Naive thymus-derived CD4-positive, alpha-beta T cell (primary cell): ENCODE results near the gene PCBP2. TPM values are rescaled to one million over a fixed set of nuclear protein-coding genes. Genes with fewer than 3 reads are reported as not detected.
A peak's percentile ranks its signal among the peaks of the same experiment; 100 is the strongest.
"Not testable (repeated sequence)": the region's sequence is repeated elsewhere in the genome, so short reads cannot be mapped to it uniquely, and the experiment has no call there.

Source experiments
- ATAC-seq: fragments of 150-1000 bp; cut with Tn5 transposase; 2 replicates; pipeline ENCODE4 v1.10.0; 2021; ENCODE audit warnings: mild to moderate bottlenecking, moderate library complexity
- CTCF ChIA-PET: fragments of 350-600 bp; sonication (Branson Sonifier 250); formaldehyde crosslinking; loops from one replicate; lab custom pipeline; 2021; ENCODE audit warnings: antibody characterized with exemption; lab: Charles Lee
- POLR2A ChIA-PET: fragments of 350-600 bp; sonication (Branson Sonifier 250); formaldehyde crosslinking; loops from one replicate; lab custom pipeline; 2021; ENCODE audit warnings: antibody characterized with exemption, inconsistent platforms; lab: Charles Lee
- DNase-seq, 9 donors: peaks; one replicate each; pipeline versions ENCODE4 v3.0.0 to v3.0.0-alpha.2; 2020 to 2022; ENCODE audit warnings: mixed read lengths in 1 of 9
- H3K27ac ChIP-seq: one replicate; pipeline ENCODE4 v1.7.0; 2013; ENCODE audit warnings: mild to moderate bottlenecking, low read depth, low read length, moderate library complexity
- H3K27me3 ChIP-seq, 2 donors: one replicate each; pipeline ENCODE4 v1.7.0; 2013; ENCODE audit warnings: low read length in 2 of 2, mild to moderate bottlenecking in 2 of 2, moderate library complexity in 2 of 2; ENCODE audit not compliant: control insufficient read depth in 2 of 2, insufficient read depth in 2 of 2
- H3K36me3 ChIP-seq, 3 experiments: 1 replicate in 2 of 3; 2 replicates in 1 of 3; pipeline ENCODE4 v1.7.0; 2013; ENCODE audit warnings: low read length in 3 of 3, mild to moderate bottlenecking in 3 of 3, moderate library complexity in 1 of 3; ENCODE audit not compliant: insufficient read depth in 3 of 3, control insufficient read depth in 2 of 3
- H3K4me1 ChIP-seq, 2 donors: one replicate each; pipeline ENCODE4 v1.7.0; 2013; ENCODE audit warnings: low read length in 2 of 2, mild to moderate bottlenecking in 2 of 2, moderate library complexity in 1 of 2; ENCODE audit not compliant: control insufficient read depth in 2 of 2, insufficient read depth in 2 of 2
- H3K4me3 ChIP-seq: 2 replicates; pipeline ENCODE4 v1.7.0; 2013; ENCODE audit warnings: mild to moderate bottlenecking, low read length
- H3K9me3 ChIP-seq, 3 experiments: 1 replicate in 2 of 3; 2 replicates in 1 of 3; pipeline ENCODE4 v1.7.0; 2013; ENCODE audit warnings: low read length in 3 of 3; ENCODE audit not compliant: control insufficient read depth in 2 of 3
- H3K27ac Mint-ChIP-seq, 9 donors: one replicate each; pipeline ENCODE4 v1.8.0; 2020 to 2022; ENCODE audit warnings: mixed read lengths in 9 of 9, mild to moderate bottlenecking in 8 of 9, moderate library complexity in 5 of 9, inconsistent platforms in 2 of 9
- H3K27me3 Mint-ChIP-seq, 5 donors: one replicate each; pipeline ENCODE4 v1.8.0; 2021 to 2022; ENCODE audit warnings: mixed read lengths in 5 of 5, mild to moderate bottlenecking in 1 of 5
- H3K36me3 Mint-ChIP-seq, 5 donors: one replicate each; pipeline ENCODE4 v1.8.0; 2020 to 2022; ENCODE audit warnings: mixed read lengths in 5 of 5, mild to moderate bottlenecking in 3 of 5, inconsistent platforms in 1 of 5
- H3K4me1 Mint-ChIP-seq, 7 donors: one replicate each; pipeline ENCODE4 v1.8.0; 2020 to 2022; ENCODE audit warnings: mixed read lengths in 7 of 7, mild to moderate bottlenecking in 3 of 7, inconsistent platforms in 1 of 7
- H3K4me3 Mint-ChIP-seq, 10 donors: one replicate each; pipeline ENCODE4 v1.8.0; 2020 to 2022; ENCODE audit warnings: mild to moderate bottlenecking in 10 of 10, mixed read lengths in 10 of 10, moderate library complexity in 6 of 10, inconsistent platforms in 2 of 10
- H3K9me3 Mint-ChIP-seq, 11 donors: one replicate each; pipeline ENCODE4 v1.8.0; 2020 to 2022; ENCODE audit warnings: mixed read lengths in 11 of 11, mild to moderate bottlenecking in 4 of 11, inconsistent platforms in 1 of 11, moderate library complexity in 1 of 11
- intact Hi-C, 2 donors: fragments of 100-400 bp; cut with micrococcal nuclease; formaldehyde crosslinking; loops; one replicate each; pipeline ENCODE4 v1.15.1; 2023
- polyA plus RNA-seq, 2 donors: library from polyadenylated mRNA; unstranded; fragments of 300-500 nt; fragmentation: Illumina TruSeq; gene quantifications; one replicate each; pipeline ENCODE4 v1.2.3, GENCODE V29; 2021
- total RNA-seq, 6 experiments: library from RNA in 5 of 6; stranded (reverse) in 5 of 6; gene quantifications; 1 replicate in 5 of 6; 2 replicates in 1 of 6; pipeline ENCODE4 v1.2.3 and lab custom pipeline; 2021 to 2026

PCBP2 gene
- total and polyA plus RNA-seq, 7 experiments from 2014 or later, result 148 to 1,110 (median 912) TPM

DNA sequence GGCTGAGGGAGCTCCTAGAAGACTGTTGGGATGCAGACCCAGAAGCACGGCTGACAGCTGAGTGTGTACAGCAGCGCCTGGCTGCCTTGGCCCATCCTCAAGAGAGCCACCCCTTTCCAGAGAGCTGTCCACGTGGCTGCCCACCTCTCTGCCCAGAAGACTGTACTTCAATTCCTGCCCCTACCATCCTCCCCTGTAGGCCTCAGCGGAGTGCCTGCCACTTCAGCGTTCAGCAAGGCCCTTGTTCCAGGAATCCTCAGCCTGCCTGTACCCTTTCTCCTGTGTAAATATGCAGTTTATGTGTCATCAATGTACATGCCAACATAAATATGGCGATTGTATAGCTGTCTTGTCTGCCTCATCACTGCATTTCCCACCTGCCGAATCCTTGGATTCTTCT lies 20.7 kb upstream of the PCBP2 start:
- Histone ChIP-seq H3K27ac (no peak overlapping the region), H3K36me3 (no peaks in the 10 kb centered on the region), H3K9me3 (no peaks in the 10 kb centered on the region), H3K27me3 (no peaks in the 10 kb centered on the region), H3K4me1 (no peaks in the 10 kb centered on the region), H3K4me3 (no peak overlapping the region)
- Mint-ChIP-seq H3K36me3 (no peaks in the 10 kb centered on the region), H3K4me3 (no peak overlapping the region), H3K4me1 (peaks cover 0 to 4% (median 0%) of the 10 kb centered on the region in 7 donors), H3K27me3 (no peaks in the 10 kb centered on the region), H3K9me3 (no peaks in the 10 kb centered on the region), H3K27ac (no peak overlapping the region)
- ChIA-PET POLR2A (interaction anchor here (0.6 to 0.7 kb wide), 2 partner anchors 10 to 50 kb away, joined by 3 read pairs; no protein-coding TSS in a partner anchor), CTCF (interaction anchor here (1.1 to 1.3 kb wide), 2 partner anchors 10 to 79 kb away, joined by 3 to 4 read pairs; no protein-coding TSS in a partner anchor)
- ATAC-seq, result no peak
- intact Hi-C loops, result no loop called here
- no peak for DNase-seq

DNA sequence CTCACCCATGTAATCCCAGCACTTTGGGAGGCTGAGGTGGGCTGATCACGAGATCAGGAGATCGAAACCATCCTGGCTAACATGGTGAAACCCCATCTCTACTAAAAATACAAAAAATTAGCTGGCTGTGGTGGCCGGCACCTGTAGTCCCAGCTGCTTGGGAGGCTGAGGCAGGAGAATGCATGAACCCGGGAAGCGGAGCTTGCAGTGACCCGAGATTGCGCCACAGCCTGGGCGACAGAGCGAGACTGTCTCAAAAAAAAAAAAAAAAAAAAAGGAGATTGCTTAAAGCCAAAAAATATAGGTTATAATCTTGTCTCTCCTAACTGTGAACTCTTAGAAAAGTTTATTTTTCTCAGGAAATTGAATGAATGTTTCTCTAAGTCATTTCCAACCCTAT lies 16.6 kb upstream of the PCBP2 start:
- H3K9me3 Mint-ChIP-seq, H3K4me1 Mint-ChIP-seq, H3K4me1 ChIP-seq, POLR2A ChIA-PET, H3K27ac Mint-ChIP-seq, H3K4me3 Mint-ChIP-seq, H3K36me3 ChIP-seq, H3K4me3 ChIP-seq, H3K9me3 ChIP-seq, ATAC-seq, H3K27me3 Mint-ChIP-seq, H3K27ac ChIP-seq, intact Hi-C loops, H3K27me3 ChIP-seq, DNase-seq, H3K36me3 Mint-ChIP-seq: not testable (repeated sequence)
- CTCF ChIA-PET, result interaction anchor here (0.7 kb wide), 1 partner anchor 18 kb away, joined by 4 read pairs; no protein-coding TSS in a partner anchor

DNA sequence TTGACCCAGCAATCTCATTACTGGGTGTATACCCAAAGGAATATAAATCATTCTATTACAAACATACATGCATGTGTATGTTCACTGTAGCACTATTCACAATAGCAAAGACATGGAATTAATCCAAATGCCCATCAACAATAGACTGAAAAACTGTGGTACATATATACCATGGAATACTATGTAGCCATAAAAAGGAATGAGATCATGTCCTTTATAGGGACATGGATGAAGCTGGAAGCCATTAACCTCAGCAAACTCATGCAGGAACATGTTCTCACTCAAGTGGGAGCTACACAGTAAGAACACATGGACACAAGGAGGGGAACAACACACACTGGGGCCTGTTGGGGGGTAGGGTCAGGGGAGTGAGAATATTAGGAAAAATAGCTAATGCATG lies 12.3 kb upstream of the PCBP2 start:
- H3K36me3 Mint-ChIP-seq, result peaks cover 0 to 18% (median 7%) of the 10 kb centered on the region in 5 donors
- H3K27me3 ChIP-seq, H3K27me3 Mint-ChIP-seq, H3K27ac ChIP-seq, ATAC-seq, intact Hi-C loops, H3K4me3 ChIP-seq, DNase-seq, H3K9me3 ChIP-seq, H3K9me3 Mint-ChIP-seq: not testable (repeated sequence)
- POLR2A ChIA-PET, result interaction anchor here (0.6 to 2.2 kb wide), 6 partner anchors 10 to 144 kb away, joined by 3 to 6 read pairs (median 4); partner anchors contain the start of genes PFDN5 and SP1
- CTCF ChIA-PET, result interaction anchor here (0.6 to 1.0 kb wide), 2 partner anchors 17 to 415 kb away, joined by 3 read pairs; no protein-coding TSS in a partner anchor
- Histone ChIP-seq H3K4me1 (peaks cover 10 to 21% of the 10 kb centered on the region in 2 donors), H3K36me3 (peaks cover 0 to 12% (median 6%) of the 10 kb centered on the region in 3 experiments)
- peaks cover 19 to 36% (median 29%) of the 10 kb centered on the region in 7 donors for H3K4me1 Mint-ChIP-seq
- peak overlapping the region in 4 of 9 donors; percentile 47 to 76 (median 60) for H3K27ac Mint-ChIP-seq
- peak overlapping the region in 5 of 10 donors; percentile 11 to 45 (median 35) for H3K4me3 Mint-ChIP-seq

DNA sequence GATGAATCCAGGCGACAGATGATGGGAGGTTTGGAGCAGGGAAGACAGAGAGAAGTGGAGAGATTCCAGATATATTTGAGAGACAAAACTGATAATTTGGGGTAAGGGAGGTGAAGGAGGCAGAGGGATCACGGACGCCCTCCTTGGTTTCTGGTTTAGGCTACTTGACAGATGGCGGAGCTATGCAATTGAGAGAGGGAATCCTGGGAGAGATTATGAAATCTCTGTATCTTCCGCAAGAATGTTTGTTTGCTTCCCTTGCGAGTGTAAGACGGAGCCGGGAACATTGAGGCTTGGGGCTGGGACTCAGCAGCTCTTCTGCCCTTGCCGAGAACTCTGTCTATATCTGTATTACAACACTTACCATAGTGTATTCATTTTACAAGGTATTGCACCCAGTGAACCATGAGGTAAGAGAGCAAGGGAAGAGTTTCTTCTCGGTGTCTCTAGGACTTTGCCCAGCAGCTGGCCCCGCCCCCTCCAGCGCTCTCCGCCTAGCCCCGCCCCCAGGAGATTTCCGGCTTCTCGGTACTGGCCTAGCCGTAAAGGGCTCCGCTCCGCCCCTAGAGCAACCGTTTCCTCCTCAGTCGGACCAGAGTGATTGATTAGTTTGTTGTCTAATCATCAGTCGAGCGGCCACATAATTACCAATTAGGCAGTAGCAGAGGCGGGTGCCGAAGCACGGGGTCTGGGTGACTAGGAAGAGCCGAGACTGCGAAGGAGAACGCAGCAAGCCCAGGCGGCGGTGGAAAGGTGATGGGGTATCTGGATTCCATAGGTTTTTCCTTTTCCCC lies 10.7 kb upstream of the PCBP2 start, which contains the start of gene PRR13:
PRR13 (plus strand) TSS at position 695 of the 794 bp plus-strand sequence. CDS start 981 bp downstream, outside the sequence.
- Mint-ChIP-seq H3K36me3 (peaks cover 0 to 27% (median 15%) of the 10 kb centered on the region in 5 donors), H3K4me1 (peaks cover 30 to 52% (median 43%) of the 10 kb centered on the region in 7 donors), H3K4me3 (peak within 1 kb of the TSS; percentile 89 to 99 (median 96)), H3K9me3 (no peaks in the 10 kb centered on the region), H3K27ac (peak within 1 kb of the TSS; percentile 91 to 97 (median 97)), H3K27me3 (no peaks in the 10 kb centered on the region)
- no peaks in the 10 kb centered on the region for H3K9me3 ChIP-seq
- peaks cover 0 to 27% (median 6%) of the 10 kb centered on the region in 3 experiments for H3K36me3 ChIP-seq
- H3K4me3 ChIP-seq, result peak within 1 kb of the TSS; percentile 93
- CTCF ChIA-PET, result interaction anchor here (0.6 to 1.4 kb wide), 3 partner anchors 10 to 96 kb away, joined by 3 to 6 read pairs (median 4); no protein-coding TSS in a partner anchor
- POLR2A ChIA-PET, result interaction anchor here (0.7 to 2.7 kb wide), 19 partner anchors 9 to 173 kb away, joined by 3 to 15 read pairs (median 4); partner anchors contain the start of genes ESPL1, MAP3K12, PFDN5 and SP1
- no peaks in the 10 kb centered on the region for H3K27me3 ChIP-seq
- peaks cover 18 to 24% of the 10 kb centered on the region in 2 donors for H3K4me1 ChIP-seq
- intact Hi-C loops, result loop anchor here (1.0 to 2.0 kb wide), 12 partner anchors 10 to 434 kb away; partner anchors contain the start of genes SP1 (in 2 of the 2), AAAS (in 1 of the 2), ATF7 (in 1 of the 2) and EIF4B (in 1 of the 2)
- peak within 1 kb of the TSS; percentile 92 for H3K27ac ChIP-seq
- ATAC-seq (peak; percentile 99), DNase-seq (peak; percentile 90 to 99 (median 96))

DNA sequence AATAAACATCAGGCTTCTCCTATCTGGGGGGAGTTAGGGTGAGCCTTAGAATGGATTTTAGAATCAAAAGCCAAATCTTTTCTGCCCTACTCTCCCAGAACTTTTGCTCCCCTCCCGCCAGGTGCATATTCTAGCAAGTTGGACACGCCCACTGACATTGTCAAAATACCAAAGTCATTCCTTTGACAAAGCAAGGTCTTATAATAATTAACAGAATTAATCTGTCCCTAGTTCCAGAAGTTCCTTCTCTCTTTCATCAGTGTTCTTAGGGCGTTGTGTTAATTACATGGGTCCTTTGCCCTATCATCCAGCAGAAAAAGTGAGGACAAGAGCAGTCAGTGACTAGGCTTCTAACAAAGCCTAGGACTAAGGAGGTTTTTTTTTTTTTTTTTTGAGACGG lies 7.9 kb upstream of the PCBP2 start:
- Histone ChIP-seq H3K4me3 (no peak overlapping the region), H3K27ac (peak overlapping the region; percentile 43), H3K9me3 (no peaks in the 10 kb centered on the region), H3K27me3 (no peaks in the 10 kb centered on the region), H3K36me3 (peaks cover 0 to 36% (median 11%) of the 10 kb centered on the region in 3 experiments), H3K4me1 (peaks cover 18 to 24% of the 10 kb centered on the region in 2 donors)
- DNase-seq (no peak), ATAC-seq (no peak)
- Mint-ChIP-seq H3K4me3 (peak overlapping the region; percentile 32 to 99 (median 68)), H3K36me3 (peaks cover 0 to 38% (median 22%) of the 10 kb centered on the region in 5 donors), H3K27me3 (no peaks in the 10 kb centered on the region), H3K9me3 (no peaks in the 10 kb centered on the region), H3K4me1 (peaks cover 30 to 58% (median 46%) of the 10 kb centered on the region in 7 donors), H3K27ac (peak overlapping the region in 7 of 9 donors; percentile 41 to 97 (median 78))
- intact Hi-C loops, result no loop called here
- ChIA-PET CTCF (no interaction called here), POLR2A (interaction anchor here (1.9 kb wide), 1 partner anchor 65 kb away, joined by 6 read pairs; the partner anchor contains the start of gene SP1)

DNA sequence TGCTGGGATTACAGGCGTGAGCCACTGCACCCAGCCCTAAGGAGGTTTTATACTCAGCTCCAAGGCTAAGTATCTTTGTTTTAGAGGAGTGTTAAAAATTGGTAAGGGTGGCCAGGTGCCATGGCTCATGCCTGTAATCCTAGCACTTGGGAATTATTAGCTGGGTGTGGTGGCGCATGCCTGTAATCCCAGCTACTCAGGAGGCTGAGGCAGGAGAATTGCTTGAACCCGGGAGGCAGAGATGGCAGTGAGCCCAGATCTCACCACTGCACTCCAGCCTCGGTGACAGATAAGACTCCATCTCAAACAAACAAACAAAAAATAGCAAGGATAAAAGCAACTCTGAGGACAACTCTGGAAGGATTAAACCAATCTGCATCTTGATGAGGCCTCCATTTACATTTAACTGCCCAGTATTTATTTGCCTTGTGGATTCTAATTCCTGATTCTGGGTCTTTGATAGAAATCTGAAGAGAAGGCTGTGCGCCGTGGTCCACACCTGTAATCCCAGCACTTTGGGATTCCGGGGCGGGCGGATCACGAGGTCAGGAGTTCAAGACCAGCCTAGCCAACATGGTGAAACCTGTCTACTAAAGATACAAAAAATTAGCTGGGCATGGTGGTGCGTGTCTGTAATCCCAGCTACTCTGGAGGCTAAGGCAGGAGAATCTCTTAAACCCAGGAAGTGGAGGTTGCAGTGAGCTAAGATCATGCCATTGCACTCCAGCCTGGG lies 7.1 kb upstream of the PCBP2 start:
- Mint-ChIP-seq H3K4me1 (peaks cover 30 to 58% (median 43%) of the 10 kb centered on the region in 7 donors), H3K36me3 (peaks cover 0 to 38% (median 22%) of the 10 kb centered on the region in 5 donors), H3K4me3 (peak overlapping the region in 9 of 10 donors; percentile 16 to 99 (median 48)), H3K27ac (peak overlapping the region in 7 of 9 donors; percentile 12 to 80 (median 40))
- H3K4me3 ChIP-seq, H3K9me3 Mint-ChIP-seq, DNase-seq, H3K9me3 ChIP-seq, CTCF ChIA-PET, intact Hi-C loops, H3K27me3 Mint-ChIP-seq, H3K27me3 ChIP-seq, ATAC-seq: not testable (repeated sequence)
- peaks cover 18 to 24% of the 10 kb centered on the region in 2 donors for H3K4me1 ChIP-seq
- H3K27ac ChIP-seq, result peak overlapping the region; percentile 45
- POLR2A ChIA-PET, result interaction anchor here (0.5 to 1.9 kb wide), 6 partner anchors 10 to 185 kb away, joined by 3 to 6 read pairs (median 4); partner anchors contain the start of genes SP1 and TARBP2
- H3K36me3 ChIP-seq, result peaks cover 0 to 36% (median 11%) of the 10 kb centered on the region in 3 experiments
